ENCODE data around the gene ZMYND8.

- TF ChIP-seq EZH2phosphoT487 (IDR thresholded peaks at IDR 0.05; ENCODE audit: insufficient read depth, low read depth) (no peak), EZH2 (IDR thresholded peaks at IDR 0.05; ENCODE audit: insufficient read depth, poor library complexity, severe bottlenecking) (no peak)
These were observed 7.9 kb downstream of the ZMYND8 start for GRCh38 chr20:47348539-47349142.

Measured in GM23248 (cell line).